Common myeloid progenitor, CD34-positive (primary cell): Measurements from ENCODE around the gene MIF.
"Not testable (repeated sequence)": the region's sequence is repeated elsewhere in the genome, so short reads cannot be mapped to it uniquely, and the experiment has no call there.

Experiments
- CTCF ChIA-PET: fragments of 350-600 bp; sonication (Branson Sonifier 250); formaldehyde crosslinking; loops from one replicate; lab custom pipeline; 2021; ENCODE audit warnings: antibody characterized with exemption; lab: Charles Lee
- POLR2A ChIA-PET: fragments of 350-600 bp; sonication (Branson Sonifier 250); formaldehyde crosslinking; loops from one replicate; lab custom pipeline; 2021; ENCODE audit warnings: antibody characterized with exemption; lab: Charles Lee
- DNase-seq, 3 donors: peaks; one replicate each; pipeline versions ENCODE4 v3.0.0 to v3.0.0-alpha.2; 2013
- H3K27ac ChIP-seq, 2 experiments: 1 replicate in 1 of 2; 2 replicates in 1 of 2; pipeline ENCODE4 v1.7.0; 2013; ENCODE audit warnings: inconsistent platforms in 2 of 2, low read length in 2 of 2, mild to moderate bottlenecking in 2 of 2, low read depth in 1 of 2, moderate library complexity in 1 of 2; ENCODE audit not compliant: severe bottlenecking in 2 of 2, insufficient read depth in 1 of 2, poor library complexity in 1 of 2
- H3K27me3 ChIP-seq, 5 experiments: replicated peaks in 2 of 5; 1 replicate in 3 of 5; 2 replicates in 2 of 5; pipeline versions ENCODE4 v1.6.1 to v1.7.0; 2013; ENCODE audit warnings: low read length in 4 of 5, mild to moderate bottlenecking in 2 of 5, moderate library complexity in 2 of 5, inconsistent platforms in 1 of 5; ENCODE audit not compliant: insufficient read depth in 5 of 5, control insufficient read depth in 4 of 5
- H3K36me3 ChIP-seq, 4 experiments: 1 replicate in 2 of 4; 2 replicates in 2 of 4; pipeline versions ENCODE4 v1.6.1 to v1.7.0; 2013; ENCODE audit warnings: low read length in 3 of 4, control low read depth in 1 of 4, mild to moderate bottlenecking in 1 of 4; ENCODE audit not compliant: control insufficient read depth in 4 of 4, insufficient read depth in 4 of 4
- H3K4me1 ChIP-seq, 4 experiments: 1 replicate in 3 of 4; 2 replicates in 1 of 4; pipeline versions ENCODE4 v1.6.1 to v1.7.1; 2013; ENCODE audit warnings: low read length in 3 of 4, mild to moderate bottlenecking in 3 of 4, control low read depth in 1 of 4, inconsistent platforms in 1 of 4, moderate library complexity in 1 of 4; ENCODE audit not compliant: control insufficient read depth in 4 of 4, insufficient read depth in 4 of 4; ENCODE audit errors: control extremely low read depth in 1 of 4
- H3K4me3 ChIP-seq, 7 experiments: 1 replicate in 4 of 7; 2 replicates in 3 of 7; pipeline versions ENCODE4 v1.5.1 to v1.7.0; 2013; ENCODE audit warnings: mild to moderate bottlenecking in 7 of 7, low read length in 6 of 7, moderate library complexity in 6 of 7, inconsistent platforms in 2 of 7, low read depth in 2 of 7, control low read depth in 1 of 7; ENCODE audit not compliant: insufficient read depth in 4 of 7, control insufficient read depth in 1 of 7; ENCODE audit errors: extremely low read depth in 1 of 7
- H3K9me3 ChIP-seq, 5 experiments: 1 replicate in 4 of 5; 2 replicates in 1 of 5; pipeline versions ENCODE4 v1.6.1 to v1.7.1; 2013; ENCODE audit warnings: low read length in 4 of 5, mild to moderate bottlenecking in 2 of 5, inconsistent platforms in 1 of 5, low read depth in 1 of 5, moderate library complexity in 1 of 5; ENCODE audit not compliant: control insufficient read depth in 4 of 5, insufficient read depth in 2 of 5; ENCODE audit errors: control extremely low read depth in 1 of 5
- WGBS: methylation state at CpG from one replicate; pipeline ENCODE4 v1.1.5; 2013; ENCODE audit not compliant: insufficient coverage; 5-methylcytosine and 5-hydroxymethylcytosine counted together

The MIF gene

GRCh38 chr22:23926561-23926960 is 32.4 kb downstream of the MIF start:
- Histone ChIP-seq H3K4me3 (no peak overlapping the region), H3K4me1 (peaks cover 3 to 6% (median 5%) of the 10 kb centered on the region in 4 experiments), H3K36me3 (peaks cover 2 to 28% (median 21%) of the 10 kb centered on the region in 4 experiments), H3K27me3 (peaks cover 0 to 5% (median 0%) of the 10 kb centered on the region in 5 experiments), H3K27ac (no peak overlapping the region), H3K9me3 (peaks cover 3 to 32% (median 21%) of the 10 kb centered on the region in 5 experiments)
- DNase-seq: no peak
- ChIA-PET CTCF (no interaction called here), POLR2A (no interaction called here)
- WGBS: 71% methylated on average over 7 of the region's 14 CpGs

DNA sequence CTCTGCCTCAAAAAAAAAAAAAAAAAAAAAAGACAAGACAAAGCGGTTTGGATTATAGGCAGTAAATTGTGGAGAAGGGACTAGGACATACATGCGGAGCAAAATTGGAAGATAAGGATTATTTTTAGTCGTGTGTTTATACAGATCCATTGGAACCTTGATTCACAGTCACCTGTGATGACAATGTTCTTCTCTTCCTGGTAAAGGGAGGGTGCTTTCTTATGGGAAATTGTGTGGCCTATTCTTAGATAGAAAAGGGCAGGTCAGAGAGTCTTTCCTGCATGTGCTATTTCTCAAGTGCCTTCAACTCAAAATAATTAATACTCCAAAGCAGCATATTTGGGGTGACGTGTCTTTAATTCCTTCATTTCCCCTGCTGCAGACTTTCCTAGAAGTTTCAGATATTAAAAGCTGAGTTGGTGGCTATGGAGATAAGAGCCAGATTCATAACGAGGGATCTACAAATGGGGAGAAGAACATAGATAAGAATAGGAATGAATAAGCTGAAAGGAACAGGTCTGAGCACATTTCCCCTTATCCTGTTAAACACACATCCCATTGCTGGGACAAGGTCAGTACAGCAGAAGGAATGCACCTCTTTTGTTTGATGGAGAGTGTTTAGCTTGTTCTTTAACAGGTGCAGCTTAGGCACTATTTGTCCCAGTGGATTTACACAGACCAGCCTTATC is 44.3 kb downstream of the MIF start:
- H3K4me1 ChIP-seq: no peaks in the 10 kb centered on the region
- no peak for DNase-seq
- no peaks in the 10 kb centered on the region for H3K36me3 ChIP-seq
- no peaks in the 10 kb centered on the region for H3K9me3 ChIP-seq
- ChIA-PET CTCF (no interaction called here), POLR2A (no interaction called here)
- no peaks in the 10 kb centered on the region for H3K27me3 ChIP-seq
- no peak overlapping the region for H3K27ac ChIP-seq
- no peak overlapping the region for H3K4me3 ChIP-seq
- 100% methylated on average over 2 of the region's 5 CpGs for WGBS

DNA sequence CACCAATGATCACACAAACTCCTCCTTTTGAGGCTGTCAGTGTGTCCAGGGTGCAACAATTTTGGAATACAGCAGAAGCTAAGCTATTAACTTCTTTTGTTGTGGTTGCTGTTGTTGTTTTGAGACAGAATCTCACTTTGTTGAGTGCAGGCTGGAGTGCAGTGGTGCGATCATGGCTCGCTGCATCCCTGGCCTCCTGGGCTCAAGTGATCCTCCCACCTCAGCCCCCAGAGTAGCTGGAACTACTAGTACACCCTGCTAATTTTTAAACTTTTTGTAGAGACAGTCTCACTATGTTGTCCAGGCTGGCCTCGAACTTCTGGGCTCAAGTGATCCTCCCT is 44.8 kb downstream of the MIF start:
- Histone ChIP-seq H3K4me3 (no peak overlapping the region), H3K27ac (no peak overlapping the region), H3K36me3 (no peaks in the 10 kb centered on the region), H3K9me3 (no peaks in the 10 kb centered on the region), H3K27me3 (no peaks in the 10 kb centered on the region), H3K4me1 (no peaks in the 10 kb centered on the region)
- ChIA-PET POLR2A (no interaction called here), CTCF (no interaction called here)
- 100% methylated on average over 1 of the region's 3 CpGs for WGBS
- DNase-seq: no peak

GRCh38 chr22:23940166-23940565 is 46.0 kb downstream of the MIF start:
- H3K27ac ChIP-seq, H3K36me3 ChIP-seq, CTCF ChIA-PET, POLR2A ChIA-PET, H3K4me1 ChIP-seq, H3K9me3 ChIP-seq, DNase-seq, H3K4me3 ChIP-seq, H3K27me3 ChIP-seq: not testable (repeated sequence)
- no CpG with 5 or more reads among the region's 14 CpGs for WGBS
